IMR-90 (cell line): ENCODE results near the gene MIEF1. TPM values are rescaled to one million over a fixed set of nuclear protein-coding genes. Genes with fewer than 3 reads are reported as not detected.

Experiments
- ATAC-seq: fragments of 200-7000 bp; cut with Tn5 transposase; 2 replicates; pipeline ENCODE4 v1.9.1; 2020; ENCODE audit warnings: low read depth, mild to moderate bottlenecking, moderate library complexity
- BruUV-seq: library from RNA; stranded (reverse); fragments of 400-500 nt; replicated peaks from 2 replicates; lab custom pipeline; 2021; lab: Mats Ljungman, UMichigan
- CTCF ChIA-PET: fragments of 300-600 bp; formaldehyde crosslinking; extraction: SDS; loops from one replicate; lab custom pipeline; 2021; ENCODE audit warnings: antibody characterized with exemption; lab: Yijun Ruan, JAX
- POLR2A ChIA-PET: fragments of 300-600 bp; sonication (Branson Sonifier 250); formaldehyde crosslinking; loops from one replicate; lab custom pipeline; 2022; ENCODE audit warnings: antibody characterized with exemption; ENCODE audit not compliant: unreplicated experiment; lab: Charles Lee
- DNase-seq: peaks from one replicate; pipeline ENCODE4 v3.0.0; 2013
- H2AFZ ChIP-seq: replicated peaks from 2 replicates; pipeline ENCODE3; 2013; ENCODE audit warnings: low read length, mild to moderate bottlenecking; ENCODE audit not compliant: poor library complexity
- H2AK5ac ChIP-seq: 2 replicates; pipeline ENCODE4 v1.6.1; 2013; ENCODE audit warnings: low read depth, low read length, inconsistent platforms
- H2AK9ac ChIP-seq: replicated peaks from 2 replicates; pipeline ENCODE3; 2013; ENCODE audit warnings: mild to moderate bottlenecking, low read depth, low read length, moderate library complexity; ENCODE audit not compliant: poor library complexity
- H2BK120ac ChIP-seq: 2 replicates; pipeline ENCODE4 v1.6.1; 2013; ENCODE audit warnings: low read depth, low read length, inconsistent platforms
- H2BK15ac ChIP-seq: 3 replicates; pipeline ENCODE4 v1.6.1; 2013; ENCODE audit warnings: low read depth, low read length, inconsistent platforms
- H2BK20ac ChIP-seq: 2 replicates; pipeline ENCODE4 v1.6.1; 2013; ENCODE audit warnings: low read depth, mild to moderate bottlenecking, inconsistent platforms, low read length, moderate library complexity
- H2BK5ac ChIP-seq: 2 replicates; pipeline ENCODE4 v1.6.1; 2013; ENCODE audit warnings: mild to moderate bottlenecking, low read depth, low read length, inconsistent platforms; ENCODE audit not compliant: poor library complexity, severe bottlenecking
- H3K14ac ChIP-seq: replicated peaks from 2 replicates; pipeline ENCODE4 v1.6.1; 2013; ENCODE audit warnings: low read depth, low read length, inconsistent platforms
- H3K18ac ChIP-seq: 2 replicates; pipeline ENCODE4 v1.6.1; 2013; ENCODE audit warnings: low read depth, low read length, control low read depth
- H3K23ac ChIP-seq: 2 replicates; pipeline ENCODE4 v1.6.1; 2013; ENCODE audit warnings: low read depth, low read length, inconsistent platforms
- H3K27ac ChIP-seq: 2 replicates; pipeline ENCODE4 v1.5.1; 2013; ENCODE audit warnings: mild to moderate bottlenecking, control low read depth, low read length; ENCODE audit not compliant: insufficient read depth
- H3K27me3 ChIP-seq: 2 replicates; pipeline ENCODE4 v1.6.1; 2013; ENCODE audit warnings: low read length; ENCODE audit not compliant: control insufficient read depth, insufficient read depth
- H3K36me3 ChIP-seq: 2 replicates; pipeline ENCODE4 v1.6.1; 2013; ENCODE audit warnings: low read length, mixed read lengths; ENCODE audit not compliant: control insufficient read depth, insufficient read depth
- H3K4ac ChIP-seq: 2 replicates; pipeline ENCODE4 v1.6.1; 2013; ENCODE audit warnings: low read depth, low read length, inconsistent platforms
- H3K4me1 ChIP-seq: 2 replicates; pipeline ENCODE4 v1.6.1; 2013; ENCODE audit warnings: low read length, mixed read lengths; ENCODE audit not compliant: control insufficient read depth, insufficient read depth
- H3K4me2 ChIP-seq: 2 replicates; pipeline ENCODE4 v1.6.1; 2013; ENCODE audit warnings: low read depth, mild to moderate bottlenecking, control low read depth, low read length, moderate library complexity
- H3K4me3 ChIP-seq: 2 replicates; pipeline ENCODE4 v1.5.1; 2013; ENCODE audit warnings: low read depth, mild to moderate bottlenecking, control low read depth, low read length, moderate library complexity; ENCODE audit not compliant: insufficient read depth
- H3K56ac ChIP-seq: 2 replicates; pipeline ENCODE4 v1.6.1; 2013; ENCODE audit warnings: low read length, inconsistent platforms; ENCODE audit not compliant: insufficient read depth; ENCODE audit errors: extremely low read depth
- H3K79me1 ChIP-seq, 2 experiments: 2 replicates each; pipeline ENCODE4 v1.6.1; 2013; ENCODE audit warnings: low read length in 2 of 2, inconsistent platforms in 1 of 2, low read depth in 1 of 2
- H3K9ac ChIP-seq: 2 replicates; pipeline ENCODE4 v1.6.1; 2013; ENCODE audit warnings: low read depth, low read length, control low read depth
- H3K9me1 ChIP-seq: 2 replicates; pipeline ENCODE4 v1.6.1; 2013; ENCODE audit warnings: low read length, inconsistent platforms; ENCODE audit not compliant: insufficient read depth
- H3K9me3 ChIP-seq: 2 replicates; pipeline ENCODE4 v1.6.1; 2013; ENCODE audit warnings: low read length; ENCODE audit not compliant: control insufficient read depth, insufficient read depth
- H4K20me1 ChIP-seq: 2 replicates; pipeline ENCODE4 v1.6.1; 2013; ENCODE audit warnings: low read length, inconsistent platforms; ENCODE audit not compliant: insufficient read depth
- H4K5ac ChIP-seq: 2 replicates; pipeline ENCODE4 v1.6.1; 2013; ENCODE audit warnings: mild to moderate bottlenecking, low read depth, low read length, control low read depth
- H4K8ac ChIP-seq, 2 experiments: 2 replicates each; pipeline ENCODE4 v1.6.1; 2013; ENCODE audit warnings: low read depth in 2 of 2, low read length in 2 of 2, control low read depth in 1 of 2, inconsistent platforms in 1 of 2
- H4K91ac ChIP-seq: 2 replicates; pipeline ENCODE4 v1.6.1; 2013; ENCODE audit warnings: low read depth, low read length, inconsistent platforms; ENCODE audit not compliant: insufficient read depth
- BHLHE40 ChIP-seq: fragments of 150-350 bp; IDR thresholded peaks from 2 replicates; pipeline ENCODE4 v1.6.1; 2016; ENCODE audit warnings: mild to moderate bottlenecking, low read depth, low read length
- CEBPB ChIP-seq: IDR thresholded peaks from 2 replicates; pipeline ENCODE4 v1.6.1; 2012; ENCODE audit warnings: low read depth, low read length, improper control_type of control experiment
- CHD1 ChIP-seq: IDR thresholded peaks from 2 replicates; pipeline ENCODE4 v1.6.1; 2012; ENCODE audit warnings: low read depth, low read length, improper control_type of control experiment
- FOS ChIP-seq: fragments of 150-350 bp; IDR thresholded peaks from 2 replicates; pipeline ENCODE4 v1.6.1; 2016; ENCODE audit warnings: low read depth, low read length
- MAFK ChIP-seq: IDR thresholded peaks from 2 replicates; pipeline ENCODE4 v1.6.1; 2012; ENCODE audit warnings: low read depth, low read length, improper control_type of control experiment
- MAZ ChIP-seq: IDR thresholded peaks from 2 replicates; pipeline ENCODE4 v1.6.1; 2012; ENCODE audit warnings: low read depth, mild to moderate bottlenecking, low read length, improper control_type of control experiment, moderate library complexity, borderline replicate concordance
- MXI1 ChIP-seq: IDR thresholded peaks from 2 replicates; pipeline ENCODE4 v1.6.1; 2012; ENCODE audit warnings: low read depth, mild to moderate bottlenecking, low read length, moderate library complexity, borderline replicate concordance
- NFE2L2 ChIP-seq: fragments of 150-350 bp; IDR thresholded peaks from 2 replicates; pipeline ENCODE4 v1.6.1; 2016; ENCODE audit warnings: low read depth, mild to moderate bottlenecking, low read length
- POLR2A ChIP-seq: IDR thresholded peaks from 2 replicates; pipeline ENCODE4 v1.6.1; 2012; ENCODE audit warnings: mild to moderate bottlenecking, low read depth, low read length
- RAD21 ChIP-seq: IDR thresholded peaks from 2 replicates; pipeline ENCODE4 v1.6.1; 2012; ENCODE audit warnings: low read length, improper control_type of control experiment
- RCOR1 ChIP-seq: IDR thresholded peaks from 2 replicates; pipeline ENCODE4 v1.6.1; 2012; ENCODE audit warnings: mild to moderate bottlenecking, low read length, improper control_type of control experiment; ENCODE audit not compliant: insufficient replicate concordance
- RFX5 ChIP-seq: IDR thresholded peaks from 2 replicates; pipeline ENCODE4 v1.8.0; 2012; ENCODE audit warnings: low read depth, mild to moderate bottlenecking, low read length, moderate library complexity
- SMC3 ChIP-seq: fragments of 150-350 bp; IDR thresholded peaks from 2 replicates; pipeline ENCODE4 v1.6.1; 2016; ENCODE audit warnings: low read depth, mild to moderate bottlenecking, antibody characterized with exemption, low read length, moderate library complexity
- WGBS, 2 experiments: methylation state at CpG; one replicate each; pipeline versions ENCODE4 v1.1.5 to v1.1.7; 2013; ENCODE audit warnings: missing lambda C conversion rate in 2 of 2; ENCODE audit not compliant: insufficient read length in 1 of 2; ENCODE audit errors: extremely low coverage in 2 of 2; 5-methylcytosine and 5-hydroxymethylcytosine counted together
- dilution Hi-C: fragments of 300-500 bp; cut with HindIII; formaldehyde crosslinking; loops from one replicate; pipeline ENCODE4 v1.14.3; 2018; ENCODE audit warnings: low sequenced_read_pairs; ENCODE audit not compliant: unreplicated experiment
- in situ Hi-C: fragments of 300-500 bp; cut with MboI; formaldehyde crosslinking; loops from 3 replicates; pipeline ENCODE4 v1.14.3; 2019; ENCODE audit warnings: low sequenced_read_pairs, inconsistent platforms, mixed read lengths
- intact Hi-C: fragments of 100-400 bp; cut with micrococcal nuclease; formaldehyde crosslinking; loops from 2 replicates; pipeline ENCODE4 v1.10.0; 2022
- polyA plus RNA-seq, 3 experiments: library from polyadenylated mRNA; depleted of rRNA; stranded (reverse); fragments of >200 nt; gene quantifications; 2 replicates each; pipeline ENCODE4 v1.2.3, GENCODE V29; 2012; ENCODE audit warnings: low replicate concordance in 1 of 3
- total RNA-seq: library from RNA; depleted of rRNA; stranded (reverse); fragments of >200 nt; gene quantifications from 2 replicates; pipeline ENCODE4 v1.2.3, GENCODE V29; 2012
- TF ChIP-seq, protein P1 (sequence below): conservative IDR thresholded peaks from 2 replicates; pipeline ENCODE4 v1.5.1; 2012; ENCODE audit warnings: mild to moderate bottlenecking, low read depth, low read length, improper control_type of control experiment
- TF ChIP-seq, protein P2 (sequence below): fragments of 150-350 bp; IDR thresholded peaks from 2 replicates; pipeline ENCODE4 v1.6.1; 2016; ENCODE audit warnings: low read depth, mild to moderate bottlenecking, low read length, moderate library complexity, borderline replicate concordance
- TF ChIP-seq, protein P3 (sequence below): fragments of 150-350 bp; IDR thresholded peaks from 2 replicates; pipeline ENCODE4 v1.6.1; 2017; ENCODE audit warnings: mild to moderate bottlenecking, antibody characterized with exemption, low read length, low read depth

Gene MIEF1
- total and polyA plus RNA-seq, 2 of the 4 experiments (the other 2 are of a cell fraction): 9.7 to 16.9 TPM

DNA sequence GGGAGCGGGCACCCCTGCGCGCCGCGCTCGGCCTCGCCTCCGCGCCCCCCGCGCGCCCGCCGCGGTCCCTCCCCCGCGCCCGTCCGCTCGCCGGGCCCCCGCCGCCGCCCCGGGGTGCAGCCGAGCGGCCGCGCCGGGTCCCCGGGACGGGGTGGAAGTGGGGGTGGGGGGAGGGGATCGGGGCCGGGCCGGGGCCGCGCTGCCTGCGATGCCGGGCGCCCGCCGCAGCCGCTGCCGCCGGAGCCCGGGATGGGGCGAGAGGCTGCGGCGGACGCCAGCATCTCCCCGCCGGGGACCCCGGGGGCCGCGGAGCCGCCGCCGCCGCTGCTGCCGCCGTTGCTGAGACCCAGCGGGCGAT lies 44.9 kb upstream of the MIEF1 start:
- DNase-seq (no peak), ATAC-seq (peak; percentile 59)
- Histone ChIP-seq H3K9ac (no peak overlapping the region), H3K56ac (no peak overlapping the region), H3K4me3 (peak overlapping the region; percentile 28), H2AK9ac (no peak overlapping the region), H2AFZ (peak overlapping the region; percentile 56), H3K23ac (no peak overlapping the region), H3K79me1 (no peaks in the 10 kb centered on the region), H2BK15ac (no peak overlapping the region), H3K4me1 (peaks cover 8% of the 10 kb centered on the region; the same call in 1 of the 2 replicates), H2BK5ac (no peak overlapping the region), H3K9me1 (no peaks in the 10 kb centered on the region; the same call in 1 of the 2 replicates), H2BK120ac (no peak overlapping the region), H3K18ac (no peak overlapping the region), H4K5ac (no peak overlapping the region), H3K4me2 (no peak overlapping the region), H3K27ac (no peak overlapping the region), H2BK20ac (no peak overlapping the region), H3K14ac (no peak overlapping the region), H3K27me3 (peaks cover 48% of the 10 kb centered on the region), H3K4ac (no peak overlapping the region), H3K36me3 (no peaks in the 10 kb centered on the region), H2AK5ac (no peak overlapping the region), H4K8ac (no peak overlapping the region), H4K91ac (no peak overlapping the region), H4K20me1 (no peaks in the 10 kb centered on the region), H3K9me3 (no peaks in the 10 kb centered on the region)
- POLR2A ChIA-PET: no interaction called here
- CTCF ChIA-PET: no interaction called here
- TF ChIP-seq, protein P1, sequence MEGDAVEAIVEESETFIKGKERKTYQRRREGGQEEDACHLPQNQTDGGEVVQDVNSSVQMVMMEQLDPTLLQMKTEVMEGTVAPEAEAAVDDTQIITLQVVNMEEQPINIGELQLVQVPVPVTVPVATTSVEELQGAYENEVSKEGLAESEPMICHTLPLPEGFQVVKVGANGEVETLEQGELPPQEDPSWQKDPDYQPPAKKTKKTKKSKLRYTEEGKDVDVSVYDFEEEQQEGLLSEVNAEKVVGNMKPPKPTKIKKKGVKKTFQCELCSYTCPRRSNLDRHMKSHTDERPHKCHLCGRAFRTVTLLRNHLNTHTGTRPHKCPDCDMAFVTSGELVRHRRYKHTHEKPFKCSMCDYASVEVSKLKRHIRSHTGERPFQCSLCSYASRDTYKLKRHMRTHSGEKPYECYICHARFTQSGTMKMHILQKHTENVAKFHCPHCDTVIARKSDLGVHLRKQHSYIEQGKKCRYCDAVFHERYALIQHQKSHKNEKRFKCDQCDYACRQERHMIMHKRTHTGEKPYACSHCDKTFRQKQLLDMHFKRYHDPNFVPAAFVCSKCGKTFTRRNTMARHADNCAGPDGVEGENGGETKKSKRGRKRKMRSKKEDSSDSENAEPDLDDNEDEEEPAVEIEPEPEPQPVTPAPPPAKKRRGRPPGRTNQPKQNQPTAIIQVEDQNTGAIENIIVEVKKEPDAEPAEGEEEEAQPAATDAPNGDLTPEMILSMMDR: no peak
- TF ChIP-seq SMC3: no peak
- TF ChIP-seq CEBPB: no peak
- no peak for TF ChIP-seq MXI1
- no peak for TF ChIP-seq FOS
- TF ChIP-seq BHLHE40: no peak
- TF ChIP-seq MAFK: no peak
- no peak for TF ChIP-seq CHD1
- TF ChIP-seq, protein P2, sequence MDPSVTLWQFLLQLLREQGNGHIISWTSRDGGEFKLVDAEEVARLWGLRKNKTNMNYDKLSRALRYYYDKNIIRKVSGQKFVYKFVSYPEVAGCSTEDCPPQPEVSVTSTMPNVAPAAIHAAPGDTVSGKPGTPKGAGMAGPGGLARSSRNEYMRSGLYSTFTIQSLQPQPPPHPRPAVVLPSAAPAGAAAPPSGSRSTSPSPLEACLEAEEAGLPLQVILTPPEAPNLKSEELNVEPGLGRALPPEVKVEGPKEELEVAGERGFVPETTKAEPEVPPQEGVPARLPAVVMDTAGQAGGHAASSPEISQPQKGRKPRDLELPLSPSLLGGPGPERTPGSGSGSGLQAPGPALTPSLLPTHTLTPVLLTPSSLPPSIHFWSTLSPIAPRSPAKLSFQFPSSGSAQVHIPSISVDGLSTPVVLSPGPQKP: no peak
- no peak for TF ChIP-seq NFE2L2
- TF ChIP-seq MAZ: no peak
- no peak for TF ChIP-seq RAD21
- no peak for TF ChIP-seq RFX5
- TF ChIP-seq, protein P3, sequence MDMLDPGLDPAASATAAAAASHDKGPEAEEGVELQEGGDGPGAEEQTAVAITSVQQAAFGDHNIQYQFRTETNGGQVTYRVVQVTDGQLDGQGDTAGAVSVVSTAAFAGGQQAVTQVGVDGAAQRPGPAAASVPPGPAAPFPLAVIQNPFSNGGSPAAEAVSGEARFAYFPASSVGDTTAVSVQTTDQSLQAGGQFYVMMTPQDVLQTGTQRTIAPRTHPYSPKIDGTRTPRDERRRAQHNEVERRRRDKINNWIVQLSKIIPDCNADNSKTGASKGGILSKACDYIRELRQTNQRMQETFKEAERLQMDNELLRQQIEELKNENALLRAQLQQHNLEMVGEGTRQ: no peak
- no peak for TF ChIP-seq RCOR1
- TF ChIP-seq POLR2A: no peak
- WGBS, 2 experiments: 0% methylated on average over 8 of the region's 63 CpGs; no CpG with 5 or more reads in 1 of the 2 experiments
- in situ Hi-C loops: no loop called here
- intact Hi-C loops: no loop called here
- BruUV-seq: no TSS peak
- dilution Hi-C loops: no loop called here
